ENCODE data around the gene DTHD1. TPM values are rescaled to one million over a fixed set of nuclear protein-coding genes. Genes with fewer than 3 reads are reported as not detected.

Gene DTHD1
- total RNA-seq, 2 donors from 2014 or later: 0.74 to 0.99 TPM

- no peaks in the 10 kb centered on the region for H3K27me3 Mint-ChIP-seq
- H3K27ac Mint-ChIP-seq: peak overlapping the region; percentile 79
- H3K36me3 Mint-ChIP-seq (ENCODE audit: low read depth): no peaks in the 10 kb centered on the region
- ATAC-seq (replicated peaks): peak; percentile 86
- peaks cover 3% of the 10 kb centered on the region for H3K9me3 Mint-ChIP-seq
- H3K4me1 Mint-ChIP-seq: peaks cover 23% of the 10 kb centered on the region
- peak overlapping the region; percentile 21 for H3K4me3 Mint-ChIP-seq
These were observed 35.2 kb downstream of the DTHD1 start for GRCh38 chr4:36316607-36317006.

- H3K9me3 Mint-ChIP-seq: no peaks in the 10 kb centered on the region
- no peak overlapping the region for H3K4me3 Mint-ChIP-seq
- no peaks in the 10 kb centered on the region for H3K36me3 Mint-ChIP-seq (ENCODE audit: low read depth)
- peak overlapping the region; percentile 57 for H3K27ac Mint-ChIP-seq
- no peaks in the 10 kb centered on the region for H3K27me3 Mint-ChIP-seq
- peaks cover 25% of the 10 kb centered on the region for H3K4me1 Mint-ChIP-seq
- no peak for ATAC-seq (replicated peaks)
These were observed 36.3 kb downstream of the DTHD1 start for GRCh38 chr4:36317721-36318120.

- H3K27me3 Mint-ChIP-seq: no peaks in the 10 kb centered on the region
- no peaks in the 10 kb centered on the region for H3K9me3 Mint-ChIP-seq
- peak overlapping the region; percentile 92 for H3K27ac Mint-ChIP-seq
- peaks cover 6% of the 10 kb centered on the region for H3K36me3 Mint-ChIP-seq (ENCODE audit: low read depth)
- ATAC-seq (replicated peaks): no peak
- peak overlapping the region; percentile 48 for H3K4me3 Mint-ChIP-seq
- H3K4me1 Mint-ChIP-seq: peaks cover 42% of the 10 kb centered on the region
These were observed 38.9 kb downstream of the DTHD1 start for GRCh38 chr4:36320117-36320896.

GRCh38 chr4:36321176-36321575 is 39.8 kb downstream of the DTHD1 start:
- no peak for ATAC-seq (replicated peaks)
- peak overlapping the region; percentile 48 for H3K4me3 Mint-ChIP-seq
- H3K4me1 Mint-ChIP-seq: peaks cover 50% of the 10 kb centered on the region
- no peaks in the 10 kb centered on the region for H3K9me3 Mint-ChIP-seq
- H3K27ac Mint-ChIP-seq: peak overlapping the region; percentile 92
- H3K27me3 Mint-ChIP-seq: no peaks in the 10 kb centered on the region
- H3K36me3 Mint-ChIP-seq (ENCODE audit: low read depth): peaks cover 6% of the 10 kb centered on the region

DNA sequence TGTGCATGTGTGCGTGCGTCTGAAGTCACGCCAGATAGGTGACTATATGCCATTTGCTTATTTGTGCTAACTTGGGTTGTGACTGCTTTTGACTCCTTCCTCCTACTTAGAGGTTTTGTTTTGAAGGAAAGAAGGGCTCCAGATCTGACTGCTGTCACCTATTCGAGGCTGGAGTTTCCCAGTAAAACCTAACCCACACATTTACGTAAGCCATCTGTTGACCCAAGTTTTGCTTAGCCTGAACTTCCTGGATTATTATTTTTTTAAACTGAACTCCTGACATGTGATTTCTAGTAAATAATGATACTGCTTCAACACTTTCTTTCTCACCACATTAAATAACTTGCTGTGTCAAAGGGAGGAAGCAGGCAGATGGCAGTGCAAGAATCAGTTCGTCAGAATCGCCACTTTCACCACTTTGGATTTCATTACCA is 41.5 kb downstream of the DTHD1 start:
- no peaks in the 10 kb centered on the region for H3K27me3 Mint-ChIP-seq
- H3K36me3 Mint-ChIP-seq (ENCODE audit: low read depth): peaks cover 6% of the 10 kb centered on the region
- H3K27ac Mint-ChIP-seq: peak overlapping the region; percentile 92
- peak overlapping the region; percentile 66 for H3K4me3 Mint-ChIP-seq
- ATAC-seq (replicated peaks): peak; percentile 83
- H3K9me3 Mint-ChIP-seq: no peaks in the 10 kb centered on the region
- peaks cover 45% of the 10 kb centered on the region for H3K4me1 Mint-ChIP-seq

GRCh38 chr4:36323816-36324419 is 42.5 kb downstream of the DTHD1 start:
- ATAC-seq (replicated peaks): no peak
- peaks cover 44% of the 10 kb centered on the region for H3K4me1 Mint-ChIP-seq
- H3K36me3 Mint-ChIP-seq (ENCODE audit: low read depth): peaks cover 6% of the 10 kb centered on the region
- H3K4me3 Mint-ChIP-seq: peak overlapping the region; percentile 66
- H3K27ac Mint-ChIP-seq: peak overlapping the region; percentile 92
- H3K27me3 Mint-ChIP-seq: no peaks in the 10 kb centered on the region
- H3K9me3 Mint-ChIP-seq: no peaks in the 10 kb centered on the region

DNA sequence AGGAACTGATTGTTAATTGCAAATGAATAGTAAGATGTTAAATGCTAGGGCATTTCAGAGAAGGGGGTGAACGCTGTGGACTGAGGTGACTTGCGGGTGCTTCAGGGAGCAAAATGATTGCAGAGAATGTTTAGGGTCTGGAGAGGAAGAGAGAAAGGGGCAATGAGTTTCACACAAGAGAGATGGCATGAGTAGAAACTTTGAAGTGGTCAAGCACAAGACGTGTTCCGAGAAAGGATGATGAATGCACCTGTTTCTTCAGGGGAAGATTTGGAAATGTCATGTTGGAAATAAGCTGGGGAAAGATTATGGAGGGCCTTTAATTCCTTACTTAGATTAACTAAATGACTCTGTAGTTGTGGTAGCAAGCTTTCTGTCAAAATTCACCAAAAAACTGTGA is 43.4 kb downstream of the DTHD1 start:
- H3K27me3 Mint-ChIP-seq: no peaks in the 10 kb centered on the region
- H3K36me3 Mint-ChIP-seq (ENCODE audit: low read depth): peaks cover 6% of the 10 kb centered on the region
- peak overlapping the region; percentile 92 for H3K27ac Mint-ChIP-seq
- H3K9me3 Mint-ChIP-seq: no peaks in the 10 kb centered on the region
- ATAC-seq (replicated peaks): no peak
- H3K4me3 Mint-ChIP-seq: peak overlapping the region; percentile 36
- peaks cover 44% of the 10 kb centered on the region for H3K4me1 Mint-ChIP-seq

DNA sequence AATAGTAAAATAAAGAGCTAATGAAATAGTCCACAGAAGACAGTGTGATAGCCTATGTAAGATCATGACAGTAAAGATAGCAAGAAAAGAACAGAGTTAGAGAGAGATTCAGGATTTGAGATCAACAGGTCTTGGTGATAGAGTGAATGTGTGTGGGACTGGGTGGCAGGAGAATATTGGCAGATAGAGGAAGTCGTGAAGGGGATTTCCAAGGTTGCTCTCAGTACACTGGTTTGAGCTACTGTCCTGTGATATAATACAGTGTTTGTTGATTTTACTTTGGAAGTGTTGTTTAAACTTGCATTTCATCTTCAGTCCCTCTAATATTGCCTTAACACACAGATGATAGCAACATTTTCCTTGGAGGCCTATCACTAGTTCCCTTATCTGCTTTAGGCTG is 44.1 kb downstream of the DTHD1 start:
- ATAC-seq (replicated peaks): peak; percentile 34

GRCh38 chr4:36325926-36326325 is 44.5 kb downstream of the DTHD1 start:
- Mint-ChIP-seq H3K4me3 (peak overlapping the region; percentile 36), H3K27ac (peak overlapping the region; percentile 92), H3K27me3 (no peaks in the 10 kb centered on the region), H3K4me1 (peaks cover 39% of the 10 kb centered on the region), H3K9me3 (no peaks in the 10 kb centered on the region), H3K36me3 (ENCODE audit: low read depth) (peaks cover 6% of the 10 kb centered on the region)
- ATAC-seq (replicated peaks): no peak

More for the DNA sequence above, 44.1 kb downstream of the DTHD1 start:
- H3K27ac Mint-ChIP-seq: peak overlapping the region; percentile 92
- H3K36me3 Mint-ChIP-seq (ENCODE audit: low read depth): peaks cover 6% of the 10 kb centered on the region
- peak overlapping the region; percentile 36 for H3K4me3 Mint-ChIP-seq
- H3K27me3 Mint-ChIP-seq: no peaks in the 10 kb centered on the region
- no peaks in the 10 kb centered on the region for H3K9me3 Mint-ChIP-seq
- peaks cover 39% of the 10 kb centered on the region for H3K4me1 Mint-ChIP-seq

DNA sequence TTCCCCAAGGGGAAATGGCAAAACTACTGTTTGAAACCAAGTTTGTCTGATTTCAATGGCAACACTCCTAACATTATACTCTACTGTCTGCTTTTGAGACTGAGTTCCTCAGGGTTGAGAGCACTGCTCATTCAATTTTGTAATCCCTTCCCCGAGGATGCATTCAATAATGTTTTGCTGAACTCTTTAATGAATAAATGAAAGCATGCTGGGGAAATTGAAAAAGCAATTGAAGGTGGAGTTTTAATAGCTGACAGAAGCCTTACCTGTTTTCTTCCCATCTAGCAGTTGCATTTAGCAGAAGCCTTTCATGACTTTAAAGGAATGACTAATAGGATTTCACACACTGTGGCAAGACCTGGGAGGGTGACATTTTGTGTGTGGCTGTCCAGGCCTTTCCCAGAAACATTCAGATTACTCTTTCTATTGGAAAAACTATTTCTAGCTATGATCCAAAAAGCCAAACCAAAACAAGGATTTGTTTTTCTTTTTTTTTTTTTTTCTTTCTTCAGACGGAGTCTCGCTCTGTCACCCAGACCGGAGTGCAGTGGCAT is 45.1 kb downstream of the DTHD1 start:
- H3K4me1 Mint-ChIP-seq: peaks cover 35% of the 10 kb centered on the region
- peak overlapping the region; percentile 67 for H3K27ac Mint-ChIP-seq
- H3K36me3 Mint-ChIP-seq (ENCODE audit: low read depth): peaks cover 6% of the 10 kb centered on the region
- H3K27me3 Mint-ChIP-seq: no peaks in the 10 kb centered on the region
- H3K4me3 Mint-ChIP-seq: peak overlapping the region; percentile 41
- ATAC-seq (replicated peaks): peak; percentile 25
- H3K9me3 Mint-ChIP-seq: no peaks in the 10 kb centered on the region

DNA sequence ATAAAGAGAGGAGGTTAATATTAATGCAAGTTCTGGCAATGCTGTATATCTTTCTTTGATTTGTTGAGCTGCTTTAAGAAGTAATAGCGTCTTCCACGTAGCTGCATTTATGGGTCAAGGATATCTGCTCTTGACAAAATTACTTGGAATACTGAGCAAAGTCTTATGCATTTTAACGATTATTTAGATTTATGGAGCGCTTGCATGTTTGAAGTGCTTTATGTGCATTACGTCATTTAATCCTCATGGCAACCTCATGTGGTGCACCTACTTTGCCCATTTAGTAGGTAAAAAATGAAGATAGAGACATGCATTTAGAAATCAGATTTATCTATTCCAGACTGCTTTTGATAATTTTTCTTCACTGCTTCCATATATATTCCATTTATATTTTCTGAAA is 46.0 kb downstream of the DTHD1 start:
- Mint-ChIP-seq H3K36me3 (ENCODE audit: low read depth) (peaks cover 6% of the 10 kb centered on the region), H3K4me3 (no peak overlapping the region), H3K27me3 (no peaks in the 10 kb centered on the region), H3K27ac (no peak overlapping the region), H3K9me3 (no peaks in the 10 kb centered on the region), H3K4me1 (peaks cover 30% of the 10 kb centered on the region)
- no peak for ATAC-seq (replicated peaks)

DNA sequence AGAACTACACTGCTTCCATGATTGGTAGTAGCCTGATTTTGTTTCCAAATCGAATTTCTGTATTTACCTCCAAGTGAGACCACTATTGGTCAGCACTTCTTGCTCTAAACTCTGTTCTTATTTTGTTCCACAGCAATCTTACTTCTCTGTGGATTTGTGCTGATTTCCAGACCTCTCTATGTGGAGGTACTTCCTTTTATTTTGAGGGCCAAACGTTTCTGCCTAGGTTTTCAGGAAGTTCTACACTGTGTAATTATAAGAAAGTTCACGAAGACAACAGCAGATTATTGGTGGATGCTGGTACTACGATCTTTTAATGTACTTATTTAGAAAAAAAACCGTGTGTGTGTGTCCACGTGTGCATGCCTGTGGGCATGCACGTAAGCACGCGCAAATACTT is 46.7 kb downstream of the DTHD1 start:
- H3K4me1 Mint-ChIP-seq: peaks cover 31% of the 10 kb centered on the region
- H3K27ac Mint-ChIP-seq: no peak overlapping the region
- no peak overlapping the region for H3K4me3 Mint-ChIP-seq
- no peak for ATAC-seq (replicated peaks)
- peaks cover 4% of the 10 kb centered on the region for H3K36me3 Mint-ChIP-seq (ENCODE audit: low read depth)
- no peaks in the 10 kb centered on the region for H3K9me3 Mint-ChIP-seq
- H3K27me3 Mint-ChIP-seq: no peaks in the 10 kb centered on the region

DNA sequence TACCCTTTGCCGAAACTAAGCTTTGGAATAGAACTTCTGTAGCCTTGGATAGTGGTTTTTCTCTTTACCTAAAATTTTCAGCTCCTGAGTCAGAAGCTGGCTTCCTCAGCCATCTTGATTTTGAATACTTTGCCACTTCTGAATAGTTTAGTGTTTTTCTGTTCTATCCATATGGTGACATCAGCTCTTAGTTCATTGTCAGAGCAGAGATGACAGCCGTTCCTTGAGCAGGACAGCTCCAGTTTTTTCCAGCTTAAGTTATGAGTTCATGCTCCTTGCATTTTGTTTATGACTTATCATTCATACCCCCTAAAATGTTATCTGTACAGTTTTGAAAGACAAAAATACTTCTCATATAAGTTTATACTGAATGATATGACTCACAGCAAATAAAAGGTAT is 47.8 kb downstream of the DTHD1 start:
- H3K36me3 Mint-ChIP-seq (ENCODE audit: low read depth): no peaks in the 10 kb centered on the region
- no peak overlapping the region for H3K4me3 Mint-ChIP-seq
- no peaks in the 10 kb centered on the region for H3K9me3 Mint-ChIP-seq
- H3K4me1 Mint-ChIP-seq: peaks cover 22% of the 10 kb centered on the region
- ATAC-seq (replicated peaks): no peak
- no peaks in the 10 kb centered on the region for H3K27me3 Mint-ChIP-seq
- no peak overlapping the region for H3K27ac Mint-ChIP-seq

DNA sequence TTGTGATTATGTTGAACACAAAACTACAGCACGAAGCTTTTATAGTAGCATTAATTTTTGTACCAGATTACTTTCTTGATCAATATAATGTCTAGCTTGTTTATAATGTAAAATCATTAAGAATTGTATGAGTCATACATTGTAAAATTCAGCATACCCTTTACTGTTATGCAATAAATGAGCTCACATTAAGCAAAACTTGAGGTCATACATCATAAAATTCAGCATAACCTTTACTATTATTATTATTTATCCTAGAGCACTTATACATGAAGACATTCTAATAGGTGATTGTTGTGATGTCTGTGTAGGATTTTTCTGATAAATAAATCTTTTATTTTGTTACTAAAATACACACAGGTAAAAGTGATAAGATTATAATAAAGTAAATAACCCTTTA is 49.4 kb downstream of the DTHD1 start:
- no peak for ATAC-seq (replicated peaks)
- H3K36me3 Mint-ChIP-seq (ENCODE audit: low read depth): no peaks in the 10 kb centered on the region

More for the DNA sequence above, 49.4 kb downstream of the DTHD1 start:
- H3K9me3 Mint-ChIP-seq: no peaks in the 10 kb centered on the region
- no peaks in the 10 kb centered on the region for H3K27me3 Mint-ChIP-seq
- no peak overlapping the region for H3K4me3 Mint-ChIP-seq
- H3K4me1 Mint-ChIP-seq: peaks cover 9% of the 10 kb centered on the region
- H3K27ac Mint-ChIP-seq: no peak overlapping the region

All from activated T-helper 17 cell treated with anti-CD3 and anti-CD28 coated beads, Interleukin-2, amount 50 U/mL, for 72 hours (primary cell).